ENCODE data around the gene IRF4.

The IRF4 gene

DNA sequence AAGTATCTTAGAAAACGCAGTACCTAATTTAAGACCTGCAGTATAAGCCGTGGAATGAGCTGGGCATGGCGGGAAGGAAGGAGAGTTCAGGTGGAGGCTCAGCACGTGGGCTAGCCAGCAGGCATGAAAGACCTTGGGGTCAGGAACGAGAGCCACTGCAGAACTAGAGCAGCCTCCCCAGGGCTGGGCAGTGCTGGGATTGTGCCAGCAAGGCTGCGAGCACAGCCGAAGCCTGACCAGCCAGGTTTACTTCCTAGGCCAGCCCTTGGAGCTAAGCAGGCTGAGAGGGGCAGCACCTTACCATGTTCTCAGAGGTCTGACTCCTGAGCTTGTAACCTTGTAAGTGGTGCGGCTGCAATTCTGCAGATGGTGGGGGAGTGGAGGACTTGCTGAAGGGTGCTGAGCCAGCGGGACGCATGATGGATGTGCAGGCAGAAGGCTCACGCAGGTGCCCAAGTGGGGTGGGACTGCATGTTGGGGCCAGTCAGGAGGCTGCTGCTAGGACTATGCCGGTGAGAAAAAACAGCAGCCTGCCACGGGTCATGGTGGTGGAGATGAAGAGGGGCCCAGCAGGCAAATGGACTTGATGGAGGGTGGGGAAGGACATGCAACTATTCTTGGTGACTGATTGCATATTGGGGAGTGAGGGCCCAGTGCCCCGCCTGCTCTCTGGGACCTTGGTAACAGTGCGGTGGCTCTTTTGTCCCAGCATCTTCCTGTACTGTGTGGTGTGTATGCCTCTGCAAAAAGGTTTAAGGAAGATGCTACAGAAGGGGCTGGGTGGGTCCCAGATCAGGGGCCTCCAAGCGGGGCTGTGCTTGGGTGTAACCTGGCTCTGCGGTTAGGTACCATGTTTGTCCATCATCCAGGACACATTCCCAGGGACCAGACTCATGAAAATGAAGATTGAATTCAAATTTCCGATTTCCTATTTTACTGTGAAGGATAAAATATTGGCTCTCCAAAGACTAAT, 37.6 kb upstream of the IRF4 start:
- DNase-seq, result no peak

DNA sequence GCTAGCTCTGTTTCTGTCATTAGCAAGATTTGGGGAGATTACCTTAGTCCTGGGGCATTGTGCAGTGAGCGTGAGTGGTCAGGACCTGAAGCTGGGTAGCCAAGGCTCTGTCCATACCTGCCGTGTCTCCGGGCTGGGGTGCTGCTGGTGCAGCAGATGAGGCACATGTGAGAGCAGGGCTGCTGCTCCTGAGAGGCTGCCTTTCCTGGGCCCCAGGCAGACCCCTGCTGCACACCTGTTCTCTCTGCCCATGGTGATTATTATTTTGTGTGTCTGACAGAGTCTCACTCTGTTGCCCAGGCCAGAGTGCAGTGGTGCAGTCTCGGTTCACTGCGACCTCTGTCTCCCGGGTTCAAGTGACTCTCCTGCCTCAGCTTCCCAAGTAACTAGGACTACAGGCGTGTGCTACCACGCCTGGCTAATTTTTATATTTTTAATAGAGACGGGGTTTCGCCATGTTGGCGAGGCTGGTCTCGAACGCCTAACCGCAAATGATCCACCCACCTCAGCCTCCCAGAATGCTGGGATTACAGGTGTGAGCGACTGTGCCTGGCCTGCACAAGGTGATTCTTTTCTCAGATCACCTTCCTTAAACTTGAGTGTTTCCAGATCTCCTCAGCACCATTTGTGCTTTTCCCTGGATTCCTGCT, 36.8 kb upstream of the IRF4 start:
- no peak for DNase-seq

DNA sequence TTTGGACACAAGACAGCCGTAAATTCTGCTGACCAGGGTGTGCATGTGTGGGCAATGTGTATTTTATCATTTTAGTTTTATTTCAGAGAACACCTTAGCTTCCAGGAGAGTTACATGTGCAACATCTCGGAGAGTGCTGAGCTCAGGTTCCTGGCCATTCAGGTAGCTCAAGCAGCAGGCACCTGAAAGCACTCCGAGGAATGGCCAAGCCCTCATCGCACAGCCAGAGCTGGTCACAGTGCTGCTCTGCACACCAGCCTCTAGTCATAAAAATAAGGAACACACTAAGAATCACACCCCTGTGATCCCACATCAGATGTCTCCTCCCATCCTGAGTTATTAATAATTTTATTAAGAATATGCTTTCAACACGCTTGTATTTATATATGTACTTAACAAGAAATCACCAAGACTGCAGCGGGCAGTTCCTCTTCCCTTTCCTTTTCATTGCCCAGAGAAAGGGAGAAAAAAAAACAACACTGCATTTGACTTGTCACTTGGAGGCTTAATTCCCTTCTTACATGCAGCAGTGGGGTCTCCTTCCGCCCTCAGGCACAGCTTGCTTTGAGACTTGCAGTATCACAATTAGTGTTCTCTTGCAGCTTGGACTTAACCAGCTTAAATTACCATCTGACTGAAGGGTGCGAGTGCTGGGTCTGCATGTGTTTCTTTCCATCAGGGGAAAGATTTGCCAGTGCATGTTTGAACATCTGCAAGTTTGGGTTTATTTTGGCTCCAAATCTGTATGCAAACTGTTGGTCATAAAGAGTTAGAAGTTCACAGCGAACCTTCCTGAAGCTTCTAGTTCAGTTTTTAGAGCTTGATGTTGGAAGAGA, 36.0 kb upstream of the IRF4 start:
- peak; percentile 46 to 49 for DNase-seq

DNA sequence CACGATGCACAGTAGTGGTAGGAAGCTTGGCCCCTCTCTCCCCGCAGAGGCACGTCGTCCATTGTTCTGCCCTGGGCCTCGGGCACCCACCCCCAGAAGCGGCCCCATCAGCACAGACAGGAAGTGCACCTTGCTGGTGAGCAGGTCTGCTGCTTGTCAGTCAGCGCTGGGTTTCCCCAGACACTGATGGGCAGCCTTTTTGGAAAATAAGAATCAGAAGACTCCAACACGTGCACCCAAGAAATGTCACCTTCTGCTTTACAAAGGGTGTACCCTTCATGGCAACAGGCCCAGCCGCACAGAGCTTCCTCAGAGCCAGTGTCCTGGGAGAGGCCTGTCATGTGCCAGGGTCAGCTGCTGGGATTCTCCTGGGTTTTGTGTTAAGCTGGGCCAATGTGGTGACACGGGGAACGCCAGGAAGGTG, 34.7 kb upstream of the IRF4 start:
- no peak for DNase-seq

DNA sequence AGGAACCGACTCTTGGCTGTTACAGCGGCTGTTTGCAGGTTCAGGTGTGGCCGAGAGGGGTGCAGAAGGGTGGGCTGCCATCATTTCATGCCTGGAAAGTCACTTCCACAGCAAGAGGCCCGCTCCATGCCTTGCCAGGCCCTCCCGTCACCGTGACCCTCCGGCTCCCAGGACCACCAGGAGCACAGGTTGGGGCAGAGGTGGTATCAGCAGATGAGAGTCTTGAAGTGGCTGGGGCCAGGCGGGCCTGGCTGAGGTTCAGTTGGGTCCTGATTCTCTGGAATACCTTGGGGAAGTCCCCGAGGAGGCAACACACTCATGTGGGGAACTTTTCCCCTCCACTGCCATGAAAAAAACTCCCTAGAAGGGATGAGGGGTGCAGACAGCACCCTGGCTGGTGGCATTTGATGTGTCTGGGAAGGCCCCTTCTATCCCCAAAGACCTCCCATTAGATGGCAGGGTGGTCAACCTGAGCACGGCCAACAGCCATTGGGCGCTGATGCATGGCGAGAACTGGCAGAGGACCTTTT, 34.2 kb upstream of the IRF4 start:
- no peak for DNase-seq

DNA sequence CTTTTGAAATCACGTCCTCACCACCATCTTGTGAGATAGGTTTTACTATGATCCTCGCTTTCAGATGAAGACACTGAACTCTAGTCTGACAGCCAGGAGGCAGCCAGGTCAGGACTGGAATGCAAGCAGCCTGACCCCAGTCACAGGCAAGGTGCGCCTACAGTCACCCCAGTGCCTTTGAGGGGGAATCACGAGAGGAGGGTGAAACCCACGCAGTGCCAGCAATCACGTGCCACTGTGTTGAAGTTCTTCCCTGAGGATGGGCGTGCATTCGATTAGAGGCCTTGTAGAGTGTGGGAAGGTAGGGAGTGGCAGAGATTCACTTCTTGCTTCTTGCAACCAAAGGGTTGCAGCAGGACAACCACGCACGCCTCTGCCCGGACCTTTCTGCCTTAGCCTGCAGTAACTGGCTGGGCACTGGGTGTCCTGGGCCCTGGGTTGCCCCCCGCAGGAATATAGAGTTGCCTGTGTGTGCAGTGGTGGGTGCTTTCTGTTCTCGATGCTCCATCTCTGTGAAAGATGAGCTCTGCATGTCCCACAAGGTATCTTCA, 33.7 kb upstream of the IRF4 start:
- DNase-seq, result peak; percentile 44 to 57

DNA sequence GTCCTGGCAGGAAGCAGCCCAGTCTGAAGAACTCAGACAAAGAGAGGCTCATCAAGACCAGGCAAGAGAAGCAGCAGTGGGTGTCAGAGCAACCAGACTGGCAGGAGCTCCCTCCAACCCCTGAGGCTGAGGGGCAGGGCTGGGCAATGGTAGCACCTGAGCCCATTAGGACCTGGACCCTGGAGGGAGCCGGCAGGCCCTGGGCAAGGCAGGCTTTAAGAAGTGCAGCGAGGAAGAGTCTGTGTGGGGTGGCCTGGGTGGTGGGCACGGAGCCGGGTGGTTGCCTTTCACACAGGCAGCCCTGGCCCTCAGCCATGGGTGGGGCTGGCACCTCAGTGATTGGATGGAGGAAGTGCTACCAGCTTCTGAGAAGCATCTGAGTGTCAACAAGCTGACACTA, 33.1 kb upstream of the IRF4 start:
- DNase-seq, result no peak

DNA sequence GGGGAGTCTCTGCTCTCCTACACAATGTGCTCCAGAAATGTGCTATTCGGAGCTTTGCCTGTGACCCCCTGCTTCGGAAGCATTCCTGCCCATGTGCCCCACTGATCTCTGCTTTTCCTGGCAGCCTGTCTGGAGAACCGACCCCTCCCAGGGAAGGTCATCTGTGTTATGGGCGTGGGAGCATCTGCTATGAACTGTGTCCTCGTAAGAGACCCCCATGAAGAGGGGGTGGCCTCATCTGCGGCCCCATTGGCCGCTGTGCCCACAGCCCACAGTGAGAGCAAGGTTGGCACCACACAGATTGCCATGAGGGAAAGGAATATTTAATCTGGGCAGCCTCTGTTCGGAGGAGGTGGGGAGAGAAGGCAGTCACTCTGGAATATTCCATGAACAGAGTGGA, 32.7 kb upstream of the IRF4 start:
- no peak for DNase-seq

DNA sequence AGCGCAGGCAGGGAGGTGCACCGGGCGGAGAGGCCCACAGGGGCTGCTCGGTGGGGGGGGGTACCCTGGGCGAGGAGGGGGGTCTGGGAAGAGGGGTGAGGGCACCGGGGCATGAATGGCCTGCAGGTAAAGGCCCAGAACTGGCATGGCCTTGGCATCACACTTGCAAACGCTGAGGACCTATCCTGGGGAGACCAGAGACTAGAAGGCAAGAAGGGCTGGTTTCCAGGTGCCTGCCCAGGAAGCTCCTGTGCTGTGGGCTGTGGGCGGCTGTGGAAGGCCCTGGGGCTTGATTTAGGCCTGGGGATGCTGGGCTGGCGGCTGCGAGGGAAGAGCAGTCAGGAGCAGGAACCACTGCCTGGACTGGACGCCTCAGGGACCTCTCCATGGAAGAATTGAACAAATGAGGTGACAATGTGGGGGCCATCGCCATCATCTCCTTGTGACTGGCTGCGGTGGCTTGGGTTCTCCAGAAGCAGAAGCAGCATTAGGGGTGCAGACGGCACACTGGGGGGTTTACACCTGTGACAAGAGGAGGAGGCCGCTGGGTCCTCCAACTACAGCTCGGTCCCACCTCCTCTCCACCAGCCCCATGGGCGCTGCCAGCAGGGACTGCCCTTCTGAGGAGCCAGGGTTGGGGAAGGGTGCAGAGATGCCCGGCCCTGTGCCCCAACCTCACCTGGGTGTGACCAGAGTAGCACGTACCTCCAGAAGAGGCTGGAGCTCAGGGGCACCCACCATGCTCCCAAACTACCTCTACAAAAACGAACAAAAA, 32.1 kb upstream of the IRF4 start:
- DNase-seq, result no peak

DNA sequence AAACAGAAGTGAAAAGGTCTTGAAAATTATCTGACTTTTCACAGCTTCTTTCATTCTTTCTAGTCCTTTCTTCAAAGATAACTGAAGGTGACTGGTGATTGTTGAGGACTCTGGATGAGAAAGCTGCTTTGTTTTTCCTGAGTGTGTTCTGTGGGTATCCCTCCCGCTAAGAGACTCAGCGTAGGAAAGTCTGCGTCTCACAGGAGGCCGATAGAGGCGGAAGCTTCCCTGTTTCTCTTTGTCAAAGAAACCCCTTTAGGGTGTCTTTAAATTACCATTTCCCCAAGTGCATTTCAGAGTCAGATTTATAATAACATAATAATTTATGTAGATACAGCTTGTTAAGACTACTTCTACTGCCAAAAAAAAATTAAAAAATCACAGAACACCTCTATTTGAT, 31.2 kb upstream of the IRF4 start:
- DNase-seq, result no peak

DNA sequence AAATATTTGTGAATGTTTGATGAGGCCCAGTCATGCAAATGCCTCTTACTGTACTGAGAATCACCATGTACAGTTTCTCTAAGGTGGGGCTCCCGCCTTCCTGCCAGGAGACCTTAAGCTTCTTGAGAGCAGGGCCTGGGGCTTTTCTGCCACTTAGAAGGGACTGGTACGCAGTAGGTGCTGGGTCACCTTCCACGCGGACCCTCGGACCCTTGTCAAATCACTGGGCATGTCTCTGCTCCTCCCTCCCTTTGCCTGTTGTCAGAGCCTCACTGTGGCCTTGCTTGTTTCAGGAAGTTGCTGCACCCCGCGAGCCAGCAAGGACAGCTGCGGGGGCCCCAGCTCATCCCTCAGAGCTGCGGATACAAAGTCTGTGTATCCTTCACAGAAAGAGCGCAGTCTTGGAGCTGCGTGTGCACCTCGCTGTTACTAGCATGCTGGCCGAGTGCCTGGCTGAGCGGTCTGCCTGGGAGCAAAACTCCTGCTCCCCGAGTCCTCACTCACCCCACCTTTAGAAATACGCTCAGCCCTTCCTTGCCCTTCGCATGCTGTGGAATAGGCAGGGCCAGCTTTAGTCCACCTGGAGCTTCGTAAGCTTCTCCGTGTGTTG, 30.7 kb upstream of the IRF4 start:
- DNase-seq, result no peak

DNA sequence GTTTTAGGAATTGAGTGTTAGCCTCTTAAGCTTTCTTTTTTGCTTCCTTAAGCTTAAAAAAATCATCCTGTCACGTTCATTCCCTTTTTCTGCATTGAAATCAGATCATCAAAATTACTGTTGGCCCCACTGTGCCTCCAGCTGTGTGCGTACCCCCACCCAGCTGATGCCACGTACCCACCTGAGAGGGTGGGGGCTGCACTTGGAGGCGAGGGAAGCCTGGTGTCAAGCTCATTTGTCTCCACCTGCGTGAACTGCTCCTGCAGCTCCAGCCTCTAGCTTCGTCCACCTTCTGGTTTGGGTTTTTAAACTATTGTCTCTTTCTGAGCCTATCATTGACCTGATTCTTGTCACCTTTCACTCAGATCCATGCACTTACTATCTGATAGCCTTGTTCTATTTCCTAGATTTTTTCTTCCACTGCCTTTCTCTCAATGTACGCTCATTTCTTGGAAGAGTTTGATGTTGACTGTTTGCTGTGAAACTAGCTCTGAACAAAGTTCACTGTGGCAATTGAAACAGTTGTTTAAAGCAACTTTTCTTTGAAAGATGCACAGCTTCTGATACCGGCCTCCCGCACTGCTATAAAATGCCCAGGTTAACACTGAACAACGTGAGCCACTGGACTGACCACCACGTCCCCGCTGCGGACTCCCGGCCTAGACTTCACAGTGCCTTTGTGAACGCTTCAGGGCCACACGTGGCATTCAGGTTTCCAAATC, 30.0 kb upstream of the IRF4 start:
- DNase-seq, result no peak

DNA sequence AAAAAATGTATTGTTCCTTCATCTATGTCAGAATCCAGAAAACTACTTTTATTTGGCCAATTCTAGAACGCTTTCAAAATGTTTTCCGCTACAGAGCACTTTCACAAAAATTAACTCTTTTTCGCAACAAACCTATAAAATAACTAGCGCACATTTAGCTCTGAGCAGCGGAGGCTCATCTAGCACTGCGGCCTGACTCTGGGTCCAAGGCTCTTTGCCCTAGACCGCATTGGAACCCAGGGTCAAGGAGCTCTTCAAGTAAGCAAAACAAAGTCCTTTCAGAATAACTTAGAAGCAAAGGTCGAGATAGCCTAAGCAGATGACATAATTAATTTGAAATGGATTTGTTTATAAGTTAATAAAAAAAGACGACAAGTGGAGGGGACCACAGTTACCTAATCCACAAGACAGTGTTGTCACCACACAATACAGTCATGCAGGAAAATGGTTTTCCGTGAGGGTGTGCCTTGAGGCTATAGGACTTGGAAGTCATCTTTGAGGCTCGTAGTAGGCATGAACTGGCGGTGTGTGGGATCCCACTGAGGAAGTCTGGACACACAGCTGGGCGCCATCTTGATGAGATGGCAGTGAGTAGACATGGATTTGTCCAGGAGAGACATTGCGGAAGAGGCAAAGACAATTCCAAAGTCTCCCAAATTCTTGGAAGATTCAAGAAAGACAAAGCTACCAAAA, 29.2 kb upstream of the IRF4 start:
- no peak for DNase-seq

DNA sequence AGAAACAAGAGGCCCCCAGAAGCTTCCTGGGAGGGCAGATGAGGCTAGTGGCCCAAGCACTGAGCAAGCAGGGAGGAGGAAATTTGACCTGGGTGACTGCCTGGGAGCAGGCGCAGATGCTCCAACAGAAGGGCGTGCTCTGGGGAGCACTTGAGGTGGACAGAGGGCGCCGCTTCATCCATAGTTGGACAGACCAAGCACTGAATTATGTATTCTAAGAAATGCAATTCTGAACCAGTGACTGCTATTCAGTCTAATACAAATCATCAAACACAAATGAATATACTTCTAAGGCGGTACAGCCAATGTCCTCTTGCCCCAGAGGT, 28.7 kb upstream of the IRF4 start:
- no peak for DNase-seq

DNA sequence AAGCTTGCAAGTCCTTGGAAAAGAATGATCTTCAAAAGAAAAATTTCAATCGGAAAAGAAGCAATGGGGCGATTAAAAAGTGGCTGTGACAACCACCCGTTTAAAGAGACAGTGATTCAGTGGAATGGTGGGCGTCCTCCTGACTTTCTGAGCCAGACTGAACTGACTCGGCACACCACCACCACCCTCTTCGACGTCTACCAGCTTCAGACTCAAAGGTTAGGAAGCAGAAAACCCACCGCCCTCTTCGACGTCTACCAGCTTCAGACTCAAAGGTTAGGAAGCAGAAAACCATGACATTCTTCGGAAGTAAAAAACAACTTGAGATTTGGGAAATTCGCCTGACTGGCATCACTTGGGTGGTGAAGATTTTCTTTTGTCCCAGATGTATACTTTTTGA, 28.3 kb upstream of the IRF4 start:
- DNase-seq, result no peak

DNA sequence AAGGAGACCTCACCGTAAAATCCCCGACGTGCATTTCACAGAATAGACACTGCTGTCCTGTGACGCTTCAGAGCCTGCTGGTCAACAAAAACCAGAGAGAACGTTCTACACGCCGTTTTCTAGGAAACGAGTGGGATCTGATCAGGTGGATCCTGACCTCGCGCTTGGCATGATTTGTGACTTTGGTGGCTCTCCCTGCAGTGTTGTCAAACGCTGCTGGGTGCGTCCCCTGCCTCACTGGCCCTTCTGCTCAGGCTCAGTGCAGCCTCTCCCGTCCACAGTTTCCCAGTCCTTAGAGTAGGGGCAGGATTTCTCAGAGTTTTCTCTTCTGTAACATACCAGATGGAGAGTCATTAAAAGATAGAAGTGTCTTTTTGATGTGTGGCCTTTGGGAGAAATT, 27.6 kb upstream of the IRF4 start:
- no peak for DNase-seq

DNA sequence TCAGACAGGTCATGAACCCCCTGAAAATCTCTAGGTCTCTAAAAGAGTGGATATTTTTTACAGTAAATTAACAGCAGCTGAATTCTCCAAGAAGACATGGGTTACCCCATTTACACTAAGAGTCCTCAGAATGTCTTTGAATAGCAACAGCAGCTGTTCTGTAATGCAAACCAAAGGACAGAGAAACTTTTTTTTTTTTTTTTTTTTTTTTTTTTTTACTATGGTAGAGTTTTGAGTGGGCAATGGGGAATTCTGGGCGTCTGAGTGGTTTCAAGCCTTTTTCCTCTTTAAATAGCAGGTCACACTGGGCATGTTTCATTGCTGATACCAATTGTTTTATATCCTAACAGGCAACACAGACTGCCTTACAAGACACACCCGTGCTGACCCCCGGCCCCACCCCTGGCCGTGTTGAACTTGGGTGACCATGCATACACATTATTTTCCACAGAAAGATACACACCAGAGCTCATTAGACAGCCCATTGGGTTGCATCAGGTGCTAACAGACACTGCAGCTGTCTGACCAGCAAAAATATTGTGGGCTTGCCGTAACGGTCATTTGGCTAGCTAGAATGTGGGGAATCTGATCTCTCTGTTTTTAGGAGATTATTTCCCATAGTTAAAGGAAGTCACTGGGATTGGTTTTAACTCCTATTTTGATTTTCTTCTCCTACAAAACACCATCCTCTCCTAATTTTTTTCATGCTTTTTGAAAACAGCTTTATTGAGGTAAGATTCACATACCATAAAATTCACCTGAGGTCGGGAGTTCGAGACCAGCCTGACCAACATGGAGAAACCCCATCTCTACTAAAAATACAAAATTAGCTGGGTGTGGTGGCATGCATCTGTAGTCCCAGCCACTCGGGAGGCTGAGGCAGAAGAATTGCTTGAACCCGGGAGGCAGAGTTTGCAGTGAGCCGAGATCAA, 26.7 kb upstream of the IRF4 start:
- DNase-seq, result no peak

DNA sequence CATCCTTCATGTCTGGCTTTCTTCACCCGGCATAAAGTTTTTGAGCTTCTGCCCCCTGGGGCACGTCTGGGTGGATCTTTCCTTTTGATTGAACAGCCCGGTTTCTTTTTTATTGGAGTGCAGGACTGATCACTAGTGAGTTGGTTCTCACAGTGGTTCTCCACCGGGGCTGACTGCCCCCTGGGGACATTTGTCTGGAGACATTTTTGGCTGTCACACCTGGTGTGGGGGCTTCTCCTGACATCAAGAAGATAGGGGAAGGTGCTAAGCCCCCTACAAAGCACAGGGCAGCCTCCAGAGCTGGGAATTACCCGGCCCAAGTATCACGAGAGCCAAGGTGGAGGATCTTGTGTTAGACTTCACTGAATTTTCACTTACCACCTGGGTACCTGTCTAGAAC, 25.7 kb upstream of the IRF4 start:
- DNase-seq, result no peak
